ENCODE data around the gene FMN1. TPM values are rescaled to one million over a fixed set of nuclear protein-coding genes. Genes with fewer than 3 reads are reported as not detected.

Gene FMN1
- total and polyA plus RNA-seq, 12 donors = 0.22 to 5.5 (median 3.3) TPM

DNA sequence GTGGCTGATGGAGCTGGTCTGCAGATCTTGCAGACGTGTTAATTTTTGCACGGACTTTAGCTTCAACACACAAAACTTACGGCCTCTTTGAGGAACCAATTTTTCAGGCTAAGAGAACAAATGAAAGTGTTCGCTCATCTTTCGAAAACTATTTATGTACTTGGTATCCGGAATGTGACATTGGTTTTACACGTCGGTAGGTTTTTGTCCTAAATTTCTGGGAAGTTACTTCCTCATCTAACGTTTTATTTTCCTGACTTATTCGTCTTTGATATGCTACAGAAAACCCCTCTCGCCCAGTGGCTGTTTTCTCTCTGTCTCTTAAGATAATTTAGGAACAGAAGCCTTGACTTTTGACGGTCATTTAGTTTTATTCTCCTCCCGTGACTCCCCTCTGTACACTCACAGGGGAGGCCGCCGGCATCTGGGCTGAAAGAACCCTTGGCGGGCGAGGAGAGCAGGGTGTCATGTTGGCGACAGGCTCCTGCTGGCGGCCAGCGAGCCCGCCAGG lies 477.5 kb downstream of the FMN1 start:
- Histone ChIP-seq H3K27me3 (peaks cover 23 to 98% (median 91%) of the 10 kb centered on the region in 7 donors), H3K9me3 (no peaks in the 10 kb centered on the region), H3K36me3 (no peaks in the 10 kb centered on the region), H3K4me3 (peak overlapping the region in 7 of 10 donors; percentile 11 to 41 (median 30)), H3K4me1 (peaks cover 0 to 30% (median 13%) of the 10 kb centered on the region in 9 donors), H3K27ac (no peak overlapping the region)
- intact Hi-C loops (cut with DNase I) = no loop called here
- DNase-seq = no peak
- WGBS, 2 donors = 3 to 6% methylated on average over 21 of the region's 21 CpGs
- TF ChIP-seq, protein P1, sequence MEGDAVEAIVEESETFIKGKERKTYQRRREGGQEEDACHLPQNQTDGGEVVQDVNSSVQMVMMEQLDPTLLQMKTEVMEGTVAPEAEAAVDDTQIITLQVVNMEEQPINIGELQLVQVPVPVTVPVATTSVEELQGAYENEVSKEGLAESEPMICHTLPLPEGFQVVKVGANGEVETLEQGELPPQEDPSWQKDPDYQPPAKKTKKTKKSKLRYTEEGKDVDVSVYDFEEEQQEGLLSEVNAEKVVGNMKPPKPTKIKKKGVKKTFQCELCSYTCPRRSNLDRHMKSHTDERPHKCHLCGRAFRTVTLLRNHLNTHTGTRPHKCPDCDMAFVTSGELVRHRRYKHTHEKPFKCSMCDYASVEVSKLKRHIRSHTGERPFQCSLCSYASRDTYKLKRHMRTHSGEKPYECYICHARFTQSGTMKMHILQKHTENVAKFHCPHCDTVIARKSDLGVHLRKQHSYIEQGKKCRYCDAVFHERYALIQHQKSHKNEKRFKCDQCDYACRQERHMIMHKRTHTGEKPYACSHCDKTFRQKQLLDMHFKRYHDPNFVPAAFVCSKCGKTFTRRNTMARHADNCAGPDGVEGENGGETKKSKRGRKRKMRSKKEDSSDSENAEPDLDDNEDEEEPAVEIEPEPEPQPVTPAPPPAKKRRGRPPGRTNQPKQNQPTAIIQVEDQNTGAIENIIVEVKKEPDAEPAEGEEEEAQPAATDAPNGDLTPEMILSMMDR (IDR thresholded peaks at IDR 0.05) = no peak
- no peak for ATAC-seq

DNA sequence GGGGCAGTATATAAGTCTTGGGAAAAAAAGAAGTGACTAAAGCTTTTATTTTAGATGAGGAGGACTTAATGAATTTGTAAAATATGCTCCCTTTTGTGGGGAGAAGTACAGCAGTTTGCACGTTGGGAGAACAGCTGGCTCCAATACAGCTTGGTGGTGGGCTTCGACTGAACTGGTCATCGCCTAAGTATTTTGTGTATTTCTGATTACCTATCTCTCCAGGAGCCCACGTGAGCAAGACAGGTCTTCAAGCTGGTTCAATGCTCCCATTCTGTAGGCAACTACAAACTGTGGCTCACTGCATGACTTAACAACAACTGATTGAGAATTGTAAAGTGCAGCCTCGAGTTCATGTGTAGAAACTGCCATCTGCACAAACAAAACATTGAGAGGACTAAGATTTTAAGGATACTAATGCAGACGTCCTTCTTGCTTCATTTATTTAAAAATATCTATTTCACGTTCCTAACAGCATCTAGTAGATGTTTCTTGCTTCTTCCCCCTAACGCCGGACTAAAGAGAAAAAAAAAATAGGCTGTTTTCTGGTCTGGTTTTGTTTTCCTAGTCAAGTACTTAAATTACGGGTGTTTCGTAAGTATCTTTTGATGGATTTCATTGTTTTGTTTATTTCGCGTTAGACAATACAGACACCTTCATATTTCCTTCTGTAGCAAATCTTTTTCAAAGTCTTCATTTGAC lies 478.1 kb downstream of the FMN1 start:
- DNase-seq (no peak), ATAC-seq (no peak)
- Histone ChIP-seq H3K36me3 (no peaks in the 10 kb centered on the region), H3K27me3 (peaks cover 23 to 97% (median 90%) of the 10 kb centered on the region in 7 donors), H3K4me1 (peaks cover 0 to 30% (median 13%) of the 10 kb centered on the region in 9 donors), H3K4me3 (peak overlapping the region in 1 of 10 donors; percentile 37), H3K9me3 (no peaks in the 10 kb centered on the region), H3K27ac (no peak overlapping the region)
- 16 to 18% methylated on average over 13 of the region's 13 CpGs for WGBS, 2 donors
- TF ChIP-seq, protein P1 (IDR thresholded peaks at IDR 0.05) = no peak
- intact Hi-C loops (cut with DNase I) = no loop called here

Other genes starting within 250 kb of the FMN1 start
- under 1 TPM in 8 of 10 donors, not detected in 2; 0.02 to 1.00 (median 0.15) TPM for gene RYR3, start 116.3 kb upstream of the FMN1 start, total RNA-seq
- gene RYR3, start 116.3 kb upstream of the FMN1 start, polyA plus RNA-seq = under 1 TPM; 0.06 to 0.07 TPM